Common myeloid progenitor, CD34-positive (primary cell): ENCODE measurements around the gene SCN10A.

Experiments
- CTCF ChIA-PET: fragments of 350-600 bp; sonication (Branson Sonifier 250); formaldehyde crosslinking; loops from one replicate; lab custom pipeline; 2021; ENCODE audit warnings: antibody characterized with exemption; lab: Charles Lee
- POLR2A ChIA-PET: fragments of 350-600 bp; sonication (Branson Sonifier 250); formaldehyde crosslinking; loops from one replicate; lab custom pipeline; 2021; ENCODE audit warnings: antibody characterized with exemption; lab: Charles Lee
- DNase-seq, 3 donors: peaks; one replicate each; pipeline versions ENCODE4 v3.0.0 to v3.0.0-alpha.2; 2013
- H3K27ac ChIP-seq, 2 experiments: 1 replicate in 1 of 2; 2 replicates in 1 of 2; pipeline ENCODE4 v1.7.0; 2013; ENCODE audit warnings: inconsistent platforms in 2 of 2, low read length in 2 of 2, mild to moderate bottlenecking in 2 of 2, low read depth in 1 of 2, moderate library complexity in 1 of 2; ENCODE audit not compliant: severe bottlenecking in 2 of 2, insufficient read depth in 1 of 2, poor library complexity in 1 of 2
- H3K27me3 ChIP-seq, 5 experiments: replicated peaks in 2 of 5; 1 replicate in 3 of 5; 2 replicates in 2 of 5; pipeline versions ENCODE4 v1.6.1 to v1.7.0; 2013; ENCODE audit warnings: low read length in 4 of 5, mild to moderate bottlenecking in 2 of 5, moderate library complexity in 2 of 5, inconsistent platforms in 1 of 5; ENCODE audit not compliant: insufficient read depth in 5 of 5, control insufficient read depth in 4 of 5
- H3K36me3 ChIP-seq, 4 experiments: 1 replicate in 2 of 4; 2 replicates in 2 of 4; pipeline versions ENCODE4 v1.6.1 to v1.7.0; 2013; ENCODE audit warnings: low read length in 3 of 4, control low read depth in 1 of 4, mild to moderate bottlenecking in 1 of 4; ENCODE audit not compliant: control insufficient read depth in 4 of 4, insufficient read depth in 4 of 4
- H3K4me1 ChIP-seq, 4 experiments: 1 replicate in 3 of 4; 2 replicates in 1 of 4; pipeline versions ENCODE4 v1.6.1 to v1.7.1; 2013; ENCODE audit warnings: low read length in 3 of 4, mild to moderate bottlenecking in 3 of 4, control low read depth in 1 of 4, inconsistent platforms in 1 of 4, moderate library complexity in 1 of 4; ENCODE audit not compliant: control insufficient read depth in 4 of 4, insufficient read depth in 4 of 4; ENCODE audit errors: control extremely low read depth in 1 of 4
- H3K4me3 ChIP-seq, 7 experiments: 1 replicate in 4 of 7; 2 replicates in 3 of 7; pipeline versions ENCODE4 v1.5.1 to v1.7.0; 2013; ENCODE audit warnings: mild to moderate bottlenecking in 7 of 7, low read length in 6 of 7, moderate library complexity in 6 of 7, inconsistent platforms in 2 of 7, low read depth in 2 of 7, control low read depth in 1 of 7; ENCODE audit not compliant: insufficient read depth in 4 of 7, control insufficient read depth in 1 of 7; ENCODE audit errors: extremely low read depth in 1 of 7
- H3K9me3 ChIP-seq, 5 experiments: 1 replicate in 4 of 5; 2 replicates in 1 of 5; pipeline versions ENCODE4 v1.6.1 to v1.7.1; 2013; ENCODE audit warnings: low read length in 4 of 5, mild to moderate bottlenecking in 2 of 5, inconsistent platforms in 1 of 5, low read depth in 1 of 5, moderate library complexity in 1 of 5; ENCODE audit not compliant: control insufficient read depth in 4 of 5, insufficient read depth in 2 of 5; ENCODE audit errors: control extremely low read depth in 1 of 5
- WGBS: methylation state at CpG from one replicate; pipeline ENCODE4 v1.1.5; 2013; ENCODE audit not compliant: insufficient coverage; 5-methylcytosine and 5-hydroxymethylcytosine counted together

SCN10A gene

GRCh38 chr3:38696034-38696433 lies 120.0 kb downstream of the SCN10A start:
- CTCF ChIA-PET = no interaction called here
- no peak for DNase-seq
- H3K4me1 ChIP-seq = no peaks in the 10 kb centered on the region
- WGBS = 100% methylated on average over 1 of the region's 2 CpGs
- no peak overlapping the region for H3K27ac ChIP-seq
- no peaks in the 10 kb centered on the region for H3K36me3 ChIP-seq
- no peaks in the 10 kb centered on the region for H3K27me3 ChIP-seq
- POLR2A ChIA-PET = no interaction called here
- no peak overlapping the region for H3K4me3 ChIP-seq
- no peaks in the 10 kb centered on the region for H3K9me3 ChIP-seq

DNA sequence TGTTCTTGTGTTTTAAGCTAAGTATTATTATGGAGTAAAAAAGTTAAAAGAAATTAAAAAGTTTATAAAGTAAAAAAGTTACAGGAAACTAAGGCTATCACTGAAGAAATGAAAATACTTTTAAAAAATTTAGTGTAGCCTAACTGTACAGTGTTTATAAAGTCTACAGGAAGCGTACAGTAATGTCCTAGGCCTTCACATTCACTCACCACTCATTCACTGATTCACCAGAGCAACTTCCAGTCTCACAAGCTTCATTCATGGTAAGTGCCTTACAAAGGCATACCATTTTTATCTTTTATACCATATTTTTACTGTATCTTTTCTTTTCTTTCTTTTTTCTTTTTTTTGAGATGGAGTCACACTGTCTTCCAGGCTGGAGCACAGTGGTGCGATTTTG lies 125.8 kb downstream of the SCN10A start:
- Histone ChIP-seq H3K4me1 (no peaks in the 10 kb centered on the region), H3K27me3 (no peaks in the 10 kb centered on the region), H3K9me3 (no peaks in the 10 kb centered on the region), H3K36me3 (no peaks in the 10 kb centered on the region), H3K27ac (no peak overlapping the region), H3K4me3 (no peak overlapping the region)
- POLR2A ChIA-PET = no interaction called here
- DNase-seq = no peak
- CTCF ChIA-PET = no interaction called here
- 92% methylated on average over 2 of the region's 2 CpGs for WGBS

DNA sequence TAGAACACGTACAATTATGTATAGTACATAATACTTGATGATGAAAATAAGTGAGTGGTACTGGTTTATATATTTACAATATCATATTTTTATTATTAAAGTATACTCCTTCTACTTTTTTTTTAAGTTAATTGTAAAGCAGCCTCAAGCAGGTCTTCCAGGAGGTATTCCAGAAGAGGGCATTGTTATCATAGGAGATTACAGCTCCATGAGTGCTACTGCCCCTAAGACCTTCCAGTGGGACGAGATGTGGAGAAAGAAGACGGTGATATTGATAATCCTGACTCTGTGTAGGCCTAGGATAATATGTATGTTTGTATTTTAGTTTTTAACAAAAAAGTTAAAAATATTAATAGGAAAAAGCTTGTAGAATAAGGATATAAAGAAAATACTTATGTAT lies 126.2 kb downstream of the SCN10A start:
- no CpG with 5 or more reads among the region's 3 CpGs for WGBS
- H3K27me3 ChIP-seq = no peaks in the 10 kb centered on the region
- ChIA-PET POLR2A (no interaction called here), CTCF (interaction anchor here (0.6 kb wide), 1 partner anchor 8 kb away, joined by 3 read pairs; no protein-coding TSS in a partner anchor)
- no peak overlapping the region for H3K27ac ChIP-seq
- H3K4me3 ChIP-seq = no peak overlapping the region
- H3K4me1 ChIP-seq = peaks cover 0 to under 1% (median under 1%) of the 10 kb centered on the region in 4 experiments
- H3K36me3 ChIP-seq = no peaks in the 10 kb centered on the region
- no peak for DNase-seq
- no peaks in the 10 kb centered on the region for H3K9me3 ChIP-seq

- WGBS = 100% methylated on average over 3 of the region's 4 CpGs
- POLR2A ChIA-PET = interaction anchor here (0.6 kb wide), 1 partner anchor 712 kb away, joined by 6 read pairs; no protein-coding TSS in a partner anchor
- Histone ChIP-seq H3K27me3 (no peaks in the 10 kb centered on the region), H3K9me3 (no peaks in the 10 kb centered on the region), H3K36me3 (no peaks in the 10 kb centered on the region), H3K4me3 (no peak overlapping the region), H3K4me1 (peaks cover 0 to 5% (median 5%) of the 10 kb centered on the region in 4 experiments), H3K27ac (no peak overlapping the region)
- CTCF ChIA-PET = interaction anchor here (0.6 kb wide), 1 partner anchor 8 kb away, joined by 3 read pairs; no protein-coding TSS in a partner anchor
- no peak for DNase-seq
Measured at GRCh38 chr3:38689346-38689745, 126.7 kb downstream of the SCN10A start.

- Histone ChIP-seq H3K36me3 (no peaks in the 10 kb centered on the region), H3K9me3 (no peaks in the 10 kb centered on the region), H3K27ac (no peak overlapping the region), H3K4me3 (no peak overlapping the region), H3K27me3 (no peaks in the 10 kb centered on the region), H3K4me1 (peaks cover 0 to 9% (median 7%) of the 10 kb centered on the region in 4 experiments)
- 75% methylated on average over 2 of the region's 2 CpGs for WGBS
- POLR2A ChIA-PET = interaction anchor here (0.7 kb wide), 1 partner anchor 9 kb away, joined by 3 read pairs; no protein-coding TSS in a partner anchor
- DNase-seq = no peak
- CTCF ChIA-PET = interaction anchor here (1.0 to 1.3 kb wide), 2 partner anchors 13 to 40 kb away, joined by 4 read pairs; no protein-coding TSS in a partner anchor
Measured at GRCh38 chr3:38687321-38687720, 128.7 kb downstream of the SCN10A start.

GRCh38 chr3:38684546-38684945 lies 131.5 kb downstream of the SCN10A start:
- Histone ChIP-seq H3K36me3 (no peaks in the 10 kb centered on the region), H3K9me3 (no peaks in the 10 kb centered on the region), H3K4me1 (peaks cover 0 to 9% (median 7%) of the 10 kb centered on the region in 4 experiments), H3K4me3 (peak overlapping the region in 1 of 7 experiments; percentile 35), H3K27me3 (no peaks in the 10 kb centered on the region), H3K27ac (no peak overlapping the region)
- DNase-seq = peak; percentile 6 to 53 (median 51)
- ChIA-PET POLR2A (no interaction called here), CTCF (interaction anchor here (1.4 to 1.6 kb wide), 2 partner anchors 34 to 159 kb away, joined by 3 to 4 read pairs; no protein-coding TSS in a partner anchor)
- WGBS = 0% methylated on average over 1 of the region's 5 CpGs

DNA sequence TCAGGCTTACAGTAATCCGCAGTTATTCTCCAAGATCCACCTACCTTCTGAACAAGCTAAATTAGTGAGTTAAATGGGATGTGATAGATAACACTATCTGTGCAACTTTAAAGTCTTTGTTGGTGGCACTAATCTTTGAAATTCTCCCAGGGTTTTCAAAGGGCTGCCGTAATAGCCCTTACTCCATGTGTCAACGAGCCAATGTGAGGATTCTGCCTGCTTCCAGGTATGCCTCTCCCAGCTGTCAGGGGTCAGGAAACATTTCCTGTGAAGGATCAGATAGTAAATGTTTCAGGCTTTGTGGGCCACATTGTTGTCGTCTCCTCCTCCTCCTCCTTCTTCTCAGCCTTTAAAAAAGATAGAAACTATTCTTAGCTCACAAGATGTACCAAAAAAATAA lies 146.3 kb downstream of the SCN10A start:
- no peak overlapping the region for H3K4me3 ChIP-seq
- no peak overlapping the region for H3K27ac ChIP-seq
- ChIA-PET POLR2A (no interaction called here), CTCF (interaction anchor here (0.9 to 1.5 kb wide), 3 partner anchors 8 to 19 kb away, joined by 3 to 8 read pairs (median 4); no protein-coding TSS in a partner anchor)
- DNase-seq = no peak
- WGBS = 50% methylated on average over 2 of the region's 4 CpGs
- peaks cover 0 to 3% (median 2%) of the 10 kb centered on the region in 5 experiments for H3K9me3 ChIP-seq
- no peaks in the 10 kb centered on the region for H3K36me3 ChIP-seq
- H3K4me1 ChIP-seq = peaks cover 0 to 3% (median 0%) of the 10 kb centered on the region in 4 experiments
- H3K27me3 ChIP-seq = no peaks in the 10 kb centered on the region
